T1000 (cell line): Measurements from ENCODE around the gene HOMER2.

Source experiments
- DNase-seq: peaks from one replicate; lab custom pipeline; 2025; ENCODE audit warnings: mixed read lengths; lab: John Stamatoyannopoulos, UW

The HOMER2 gene

DNA sequence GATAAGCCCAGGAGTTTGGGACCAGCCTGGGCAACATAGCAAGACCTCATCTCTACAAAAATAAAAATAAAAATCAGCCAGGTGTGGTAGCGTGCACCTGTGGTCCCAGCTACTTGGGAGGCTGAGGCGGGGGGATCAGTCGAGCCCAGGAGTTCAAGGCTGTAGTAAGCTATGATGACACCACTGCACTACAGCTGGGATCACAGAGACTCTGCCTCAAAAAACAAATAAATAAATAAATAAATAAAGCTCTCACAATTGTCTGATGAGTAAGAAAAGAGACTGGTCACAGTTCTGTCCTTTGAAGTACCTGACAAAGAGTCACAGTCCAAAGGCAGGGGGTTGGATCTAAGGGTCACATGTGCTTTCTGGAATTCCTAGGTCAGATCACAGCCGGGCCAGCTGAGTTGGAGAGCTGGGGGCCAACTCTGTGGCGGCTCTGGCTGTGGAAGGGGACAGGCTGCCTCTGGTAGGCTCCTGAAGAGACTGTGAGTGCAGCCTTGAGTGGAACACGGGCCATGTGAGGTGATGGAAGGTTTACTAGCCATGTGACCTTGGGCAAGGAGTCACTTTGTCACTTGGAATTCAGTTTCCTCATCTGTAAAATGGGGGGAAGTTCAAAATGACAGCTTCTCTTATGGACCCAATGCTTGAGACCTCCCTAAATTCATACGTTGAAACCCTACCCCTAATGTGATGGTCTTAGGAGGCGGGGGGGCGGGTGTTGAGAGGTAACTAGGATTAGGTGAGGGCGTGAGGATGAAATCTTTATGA lies 95.9 kb downstream of the HOMER2 start:
- DNase-seq = no peak

DNA sequence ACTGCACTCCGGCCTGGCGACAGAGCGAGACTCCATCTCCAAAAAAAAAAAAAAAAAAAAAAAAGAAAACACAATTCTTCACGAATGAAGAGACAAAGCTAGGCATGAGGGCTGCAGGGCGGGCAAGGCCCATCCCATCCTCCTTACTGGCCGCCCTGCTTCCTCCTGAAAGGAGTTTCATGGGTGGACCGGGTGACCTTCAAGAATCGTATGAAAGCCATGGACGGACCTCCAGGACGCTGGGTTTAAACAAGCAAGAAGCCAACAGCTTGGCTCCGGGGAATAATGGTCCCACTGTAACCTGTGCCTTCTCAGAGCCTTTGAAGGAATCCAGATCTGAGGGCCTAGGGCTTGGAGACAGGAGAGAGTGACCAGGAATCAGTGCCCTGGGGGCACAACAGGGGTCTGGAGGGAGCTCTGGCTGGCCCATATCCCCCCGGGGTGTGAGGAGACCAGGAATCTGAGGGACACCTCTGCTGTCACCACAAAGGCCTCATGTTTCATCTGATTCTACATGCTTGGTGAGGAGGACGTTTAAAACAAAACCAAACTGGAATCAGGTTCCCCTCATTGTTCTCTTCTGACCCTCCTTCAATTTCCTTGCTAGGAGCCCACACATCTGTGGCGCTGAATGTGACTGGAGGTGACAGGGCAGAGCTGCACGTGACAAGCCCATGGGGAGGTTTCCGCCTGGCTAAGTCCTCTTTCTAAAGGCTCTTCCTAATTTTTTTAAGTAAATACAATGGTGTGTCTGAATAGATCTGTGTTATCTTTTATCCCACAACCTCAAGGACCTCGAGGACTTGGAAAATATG lies 97.0 kb downstream of the HOMER2 start:
- DNase-seq = no peak

DNA sequence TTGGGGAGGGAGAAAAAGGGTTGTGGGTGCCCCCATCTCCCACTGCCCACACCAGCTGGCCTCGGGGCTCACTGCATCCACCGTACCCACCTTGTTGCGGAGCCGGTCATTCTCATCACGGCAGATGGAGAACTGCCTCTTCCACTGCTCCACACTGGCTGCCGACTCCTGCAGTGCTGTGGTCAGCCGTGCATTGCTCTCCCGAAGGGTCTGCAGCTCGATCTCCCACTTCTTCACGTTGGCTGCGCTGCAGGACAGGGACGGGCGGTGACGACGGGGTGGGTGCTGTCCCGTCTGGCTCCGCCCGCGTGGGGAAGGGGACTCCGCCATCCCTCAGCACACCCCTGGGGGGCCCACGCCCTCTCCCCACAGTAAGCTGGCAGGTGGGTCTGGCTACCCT lies 98.0 kb downstream of the HOMER2 start:
- no peak for DNase-seq

DNA sequence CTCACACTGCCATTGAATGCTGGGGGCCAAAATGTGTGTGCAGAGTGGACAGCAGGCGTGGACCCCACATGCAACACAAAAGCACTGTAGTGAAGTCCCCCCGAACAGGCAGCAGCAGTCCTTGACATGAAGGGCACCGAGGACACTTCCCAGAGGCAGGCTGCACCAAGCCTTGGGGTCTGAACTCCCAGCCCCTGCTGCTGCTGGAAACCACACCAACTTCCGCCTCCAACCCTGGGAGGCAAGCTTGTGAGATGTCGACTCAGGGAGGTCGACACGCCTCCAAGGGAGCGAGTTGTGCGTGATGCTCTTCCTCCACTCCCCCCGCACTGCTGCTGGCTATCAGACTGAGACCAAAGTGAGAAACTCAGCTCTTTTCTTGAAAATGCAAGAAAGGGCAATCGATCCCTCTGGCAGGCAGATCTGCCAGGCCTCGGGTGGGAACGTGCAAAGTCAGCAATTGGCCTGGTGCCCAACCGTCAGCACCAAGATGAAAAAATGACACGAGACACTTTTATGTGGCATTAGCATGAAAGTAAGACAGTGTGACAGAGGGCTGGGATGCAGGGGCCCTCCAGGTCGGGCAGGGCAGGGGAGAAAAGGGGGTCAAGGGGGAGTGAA lies 99.5 kb downstream of the HOMER2 start:
- no peak for DNase-seq

DNA sequence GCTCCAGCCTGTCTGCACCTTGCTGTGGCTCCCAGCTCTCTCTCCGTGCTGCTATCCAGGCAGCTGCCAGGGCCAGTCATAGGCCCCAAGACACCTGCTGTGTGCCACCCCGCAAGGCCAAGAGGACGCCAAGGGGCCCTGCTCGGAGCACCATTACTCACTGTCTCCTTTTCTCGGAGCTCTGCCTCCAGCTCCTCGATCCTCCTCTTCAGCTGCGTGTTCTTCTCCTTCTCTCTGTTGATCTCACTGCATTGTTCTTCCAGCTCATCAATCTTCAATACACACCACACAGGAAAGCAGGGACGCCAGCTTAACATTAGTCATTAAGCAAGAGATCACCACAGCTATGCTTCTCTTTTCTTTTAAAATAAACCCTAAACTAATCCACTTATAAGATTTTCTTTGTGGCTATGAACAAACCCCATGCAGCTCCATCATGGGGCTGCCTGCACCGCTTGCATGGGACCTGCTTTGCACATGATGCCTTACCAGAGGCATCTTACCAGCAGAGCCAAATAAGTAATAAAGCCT lies 100.5 kb downstream of the HOMER2 start:
- no peak for DNase-seq

DNA sequence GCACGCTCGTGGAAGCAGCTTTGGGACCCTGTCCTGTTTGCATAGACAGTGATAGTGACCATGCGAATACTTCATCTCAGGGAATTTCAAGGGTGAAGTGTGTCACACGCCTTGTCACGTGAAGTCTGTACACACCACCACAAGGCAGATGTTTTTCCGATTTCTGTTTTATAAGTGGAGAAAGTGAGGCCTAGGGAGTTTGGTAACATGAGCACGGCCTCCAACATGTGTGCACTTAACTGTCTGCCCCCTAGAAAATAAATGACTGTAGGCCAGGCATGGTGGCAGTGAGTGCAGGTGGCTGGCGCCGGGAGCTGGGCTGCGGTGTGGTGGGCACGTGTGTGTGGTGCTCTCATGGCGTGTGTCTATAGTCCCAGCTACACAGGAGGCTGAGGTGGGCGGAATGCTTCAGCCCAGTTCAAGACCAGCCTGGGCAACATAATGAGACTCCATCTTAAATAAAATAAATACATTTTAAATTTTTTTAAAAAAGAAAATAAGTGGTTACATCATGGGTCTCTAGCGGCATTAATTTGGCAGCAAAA lies 101.1 kb downstream of the HOMER2 start:
- DNase-seq = no peak

DNA sequence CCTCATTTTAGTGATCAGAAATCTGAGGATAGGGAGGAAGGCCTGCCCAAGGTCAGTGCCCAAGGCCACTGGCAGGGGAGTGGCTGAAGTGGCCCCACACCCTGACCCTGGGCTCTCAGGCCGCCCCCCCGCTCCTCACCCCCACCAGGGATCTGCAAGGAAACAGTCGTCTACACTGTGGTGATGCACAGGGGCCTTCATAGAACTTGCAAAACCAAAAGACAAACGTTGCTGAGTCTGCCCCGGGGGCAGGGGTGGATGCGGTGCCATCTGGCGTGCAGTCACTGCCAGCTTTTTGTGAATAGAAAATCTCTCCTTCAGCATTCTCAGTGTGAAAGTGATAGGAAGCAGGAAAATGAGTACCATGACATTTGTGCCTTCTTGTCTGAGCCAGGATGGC lies 101.8 kb downstream of the HOMER2 start:
- DNase-seq = no peak

DNA sequence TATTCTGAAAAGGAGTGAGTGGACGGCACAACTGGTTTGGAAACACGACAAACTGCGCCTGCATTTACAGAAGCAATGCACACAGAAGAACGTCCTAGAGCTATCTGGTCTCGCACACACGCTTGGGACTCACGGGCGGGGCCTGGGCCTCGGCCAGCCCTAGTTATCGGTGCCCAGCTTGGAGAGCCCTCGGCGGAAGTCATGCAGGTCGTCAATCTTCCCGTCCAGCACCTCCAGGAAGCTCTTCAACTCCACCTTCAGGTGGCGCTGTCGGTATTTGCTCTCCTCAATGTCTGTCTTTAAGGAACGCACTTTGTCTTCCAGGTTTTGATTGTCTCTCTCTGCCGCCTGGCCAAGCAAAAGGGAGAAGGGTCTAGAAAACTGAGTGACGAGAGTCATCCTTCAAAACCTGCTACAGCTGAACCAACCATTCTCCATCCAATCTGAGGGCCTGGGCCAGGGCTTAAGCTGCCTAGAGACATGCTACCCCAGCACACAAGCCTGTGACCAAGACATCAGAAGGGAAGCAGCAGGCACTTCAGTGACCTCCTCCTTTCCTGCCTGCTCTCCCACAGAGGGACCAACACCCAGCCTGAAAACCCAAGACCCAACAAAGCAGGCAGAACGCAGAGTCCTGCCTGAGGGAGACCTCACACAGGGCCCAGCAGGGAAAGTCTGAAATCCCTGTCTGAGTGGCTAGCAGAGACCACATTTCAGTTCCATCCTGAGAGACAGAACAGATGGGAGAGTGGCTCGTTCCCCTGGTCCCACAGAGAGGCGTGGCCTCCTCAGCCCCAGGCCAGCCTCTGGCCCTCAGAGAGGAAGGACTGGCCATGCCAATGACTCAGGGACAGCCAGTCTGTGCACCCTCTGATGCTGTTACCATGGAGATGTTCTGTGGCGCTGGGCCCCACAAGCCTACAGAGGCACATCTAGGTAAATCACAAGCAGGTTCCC lies 102.7 kb downstream of the HOMER2 start:
- no peak for DNase-seq

DNA sequence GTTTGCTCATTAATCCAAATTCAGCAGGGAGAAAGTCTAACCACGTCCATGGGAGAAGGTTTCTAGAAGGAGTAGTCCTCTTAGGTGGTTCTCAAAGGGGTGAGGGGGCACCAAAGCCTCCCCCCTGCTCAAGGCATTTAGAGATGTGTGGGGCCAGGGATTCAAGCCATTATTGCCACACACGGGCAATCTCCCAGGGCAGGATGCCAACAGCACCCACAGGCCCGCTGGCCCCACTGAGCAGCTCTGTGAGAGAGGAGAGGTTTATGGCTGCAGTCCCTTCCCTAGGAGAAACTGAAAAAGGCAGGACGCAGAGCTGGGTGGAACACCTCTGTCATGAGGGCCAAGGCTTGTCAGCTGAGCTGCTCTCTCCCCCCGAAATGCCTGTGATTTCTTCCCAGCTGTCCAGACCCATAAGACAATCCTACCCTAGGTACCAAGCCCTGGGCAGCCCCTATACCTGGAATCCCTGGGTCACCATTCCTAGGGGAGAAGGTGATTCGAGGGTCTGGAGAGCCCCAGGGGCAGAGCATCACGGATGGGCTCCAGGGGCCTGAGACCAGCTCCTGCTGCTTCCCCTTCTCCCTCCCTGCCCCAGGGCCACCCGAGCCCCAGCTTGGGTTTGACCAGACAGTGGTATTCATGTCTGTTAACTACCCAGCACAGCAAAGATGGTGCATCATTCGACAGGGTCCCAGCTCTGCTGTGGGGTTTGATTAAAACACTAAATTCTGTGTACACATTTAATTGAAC lies 104.1 kb downstream of the HOMER2 start:
- DNase-seq = no peak

DNA sequence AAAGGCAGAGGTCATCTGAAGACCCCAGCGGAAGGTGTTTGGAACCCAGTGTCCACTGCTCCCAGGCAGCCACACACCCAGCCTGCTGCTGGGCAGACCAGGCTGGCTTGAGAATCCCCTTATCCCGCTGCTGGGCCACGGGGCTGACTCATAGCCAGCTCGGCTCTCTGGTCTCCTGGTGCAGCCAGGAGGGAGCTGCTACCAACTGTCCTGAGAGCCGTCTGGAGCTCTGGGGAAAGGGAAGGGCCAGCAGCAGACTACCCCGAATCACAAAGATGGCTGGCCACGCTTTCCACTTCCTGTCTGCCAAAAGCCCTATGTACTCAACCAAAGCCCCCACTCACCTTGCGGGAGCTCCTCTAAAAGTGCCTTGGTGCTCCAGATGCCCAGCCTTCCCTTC lies 104.8 kb downstream of the HOMER2 start:
- DNase-seq = no peak

DNA sequence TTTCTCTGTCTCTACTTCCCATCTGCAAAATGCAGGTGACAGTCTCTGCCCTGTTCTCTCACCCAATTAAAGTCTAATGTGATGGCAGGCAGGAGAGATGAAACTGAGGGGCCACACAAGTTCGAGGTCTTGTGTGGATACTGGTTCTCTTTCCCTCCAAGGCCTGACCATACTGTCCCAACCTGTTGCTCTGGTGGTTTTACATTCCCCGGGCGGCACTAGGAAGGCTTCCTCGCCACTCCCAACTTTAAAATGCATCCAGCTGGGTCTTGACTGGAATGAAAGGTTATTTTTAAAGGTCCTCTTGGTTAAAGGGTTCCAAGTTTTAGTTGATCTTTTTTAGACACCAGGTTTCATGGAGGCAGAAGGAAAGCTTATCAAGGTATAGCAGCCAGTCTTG lies 105.9 kb downstream of the HOMER2 start:
- DNase-seq = no peak

DNA sequence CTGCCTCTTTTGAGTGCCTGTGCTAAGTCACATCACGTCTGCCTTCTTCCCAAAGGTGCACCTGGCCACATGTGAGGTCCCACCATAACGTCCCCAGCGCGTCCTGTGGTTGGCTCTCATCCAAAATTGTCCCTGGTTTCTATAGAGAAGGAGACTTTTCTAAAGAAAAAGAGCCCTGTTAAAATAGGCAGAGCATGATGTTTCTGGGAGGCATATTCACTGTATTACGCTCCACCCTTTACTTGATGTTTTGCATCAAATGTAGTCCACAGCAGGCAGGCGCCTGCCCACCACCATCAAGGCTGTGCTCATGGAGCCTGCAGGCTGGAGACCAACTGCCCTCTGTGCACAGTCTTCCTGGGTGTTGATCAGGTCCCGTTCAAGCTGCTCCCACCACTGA lies 106.8 kb downstream of the HOMER2 start:
- DNase-seq = no peak

DNA sequence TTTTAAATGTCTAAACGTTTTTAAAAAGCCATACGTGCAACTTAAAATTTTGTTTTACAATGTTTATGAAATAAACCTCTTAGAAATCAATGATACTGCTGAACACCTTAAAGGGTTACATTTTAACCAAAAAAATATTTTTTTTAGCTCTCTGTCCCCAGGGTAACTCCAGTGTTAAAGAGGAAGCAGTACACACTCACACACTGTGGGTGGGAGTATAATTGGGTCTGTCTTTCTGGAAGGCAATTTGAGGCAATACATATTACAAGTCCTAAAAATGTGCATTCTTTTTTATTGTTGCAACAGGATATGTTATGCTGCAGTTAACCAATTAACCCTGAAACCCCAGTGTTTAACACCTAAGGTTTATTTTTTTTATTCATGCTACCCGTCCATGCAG lies 109.0 kb downstream of the HOMER2 start:
- no peak for DNase-seq

DNA sequence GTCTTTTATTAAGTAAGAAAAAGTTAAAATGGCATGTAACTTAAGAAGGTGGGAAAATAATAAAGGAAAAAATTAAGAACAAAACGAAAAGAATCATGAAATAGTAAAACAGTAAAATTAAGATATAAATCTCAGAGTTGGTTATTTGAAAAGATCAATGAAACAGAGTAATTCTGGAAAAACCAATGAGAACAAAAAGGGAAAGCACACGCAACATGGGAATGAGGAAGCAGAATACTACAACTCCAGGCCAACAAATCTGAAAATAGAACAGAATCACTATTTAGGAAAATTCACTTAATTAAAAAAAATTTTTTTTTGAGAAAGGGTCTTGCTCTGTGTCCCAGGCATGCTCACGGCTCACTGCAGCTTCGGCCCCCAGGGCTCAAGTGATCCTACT lies 112.4 kb downstream of the HOMER2 start:
- no peak for DNase-seq

DNA sequence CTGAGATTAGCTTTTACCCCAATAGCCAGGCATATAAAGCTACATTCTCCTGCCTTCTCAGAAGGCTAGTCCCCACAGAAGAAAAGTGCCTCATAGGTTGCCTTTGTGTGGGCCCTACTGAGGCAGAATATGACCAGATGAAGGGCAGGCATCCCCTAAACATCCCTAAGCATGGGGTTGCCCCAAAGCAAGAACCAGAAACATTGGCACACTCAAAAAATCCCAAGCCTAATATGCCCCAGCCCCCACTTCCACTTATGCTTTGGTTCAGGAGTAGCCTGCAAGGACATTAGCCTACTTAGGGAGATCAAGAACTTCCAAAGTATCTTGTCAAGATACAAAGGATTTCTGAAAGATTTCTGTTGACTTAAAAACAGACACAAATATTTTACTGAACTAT lies 113.4 kb downstream of the HOMER2 start:
- DNase-seq = no peak

DNA sequence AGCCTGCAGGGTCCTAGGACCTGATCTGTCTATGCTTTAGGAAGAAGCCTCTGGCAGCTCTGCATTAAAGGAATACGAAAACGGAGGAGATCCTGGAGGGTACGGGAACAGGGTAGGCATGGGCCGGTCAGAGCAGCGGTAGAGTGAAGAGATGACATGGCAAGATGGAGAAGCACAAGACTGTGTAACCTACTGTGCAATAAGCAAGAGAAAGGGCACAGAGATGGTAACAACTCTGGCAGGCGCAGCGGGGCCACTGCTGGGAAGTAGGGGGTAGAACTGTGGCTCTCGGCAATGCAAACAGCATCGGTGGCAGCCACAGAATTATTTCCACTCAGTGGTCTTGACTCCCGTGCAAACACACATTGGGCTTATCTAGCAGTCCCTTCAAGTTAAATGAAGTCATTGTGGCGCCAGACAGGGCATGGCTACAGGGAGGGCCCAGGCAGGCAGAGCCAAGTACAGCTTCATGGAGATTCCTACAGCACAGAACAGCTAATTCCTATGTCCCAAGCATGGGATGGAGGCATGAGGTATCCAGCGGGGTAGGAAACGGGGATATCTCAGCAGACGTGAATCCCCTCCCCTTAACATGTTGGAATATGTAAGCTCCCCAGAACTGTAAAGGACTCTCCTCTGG lies 114.3 kb downstream of the HOMER2 start:
- DNase-seq = no peak

DNA sequence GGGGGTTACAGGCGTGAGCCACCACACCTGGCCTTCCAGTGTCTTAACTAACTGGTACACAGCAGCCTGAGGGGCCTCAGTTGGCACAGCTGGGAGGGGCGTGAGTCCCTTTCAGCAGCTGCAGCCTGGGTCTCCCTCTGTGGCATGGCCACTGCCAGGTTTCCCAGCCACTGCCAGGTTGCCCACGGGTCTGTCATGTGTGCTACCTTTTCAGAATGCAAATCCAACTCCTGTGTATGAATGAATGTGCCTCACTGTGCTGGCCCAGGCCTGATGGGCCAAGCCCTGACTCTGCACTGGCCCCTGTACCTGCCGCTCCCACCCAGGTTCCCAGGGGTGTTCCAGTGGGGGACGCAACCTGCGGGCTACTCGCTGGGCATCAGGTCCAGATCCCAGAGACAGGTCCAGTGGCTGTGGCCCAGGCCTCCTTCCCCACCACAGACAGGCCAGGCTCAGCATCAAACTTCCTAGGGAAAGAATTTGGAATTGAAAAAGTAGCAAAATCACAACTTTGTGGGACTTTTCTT lies 117.1 kb downstream of the HOMER2 start:
- DNase-seq = no peak

DNA sequence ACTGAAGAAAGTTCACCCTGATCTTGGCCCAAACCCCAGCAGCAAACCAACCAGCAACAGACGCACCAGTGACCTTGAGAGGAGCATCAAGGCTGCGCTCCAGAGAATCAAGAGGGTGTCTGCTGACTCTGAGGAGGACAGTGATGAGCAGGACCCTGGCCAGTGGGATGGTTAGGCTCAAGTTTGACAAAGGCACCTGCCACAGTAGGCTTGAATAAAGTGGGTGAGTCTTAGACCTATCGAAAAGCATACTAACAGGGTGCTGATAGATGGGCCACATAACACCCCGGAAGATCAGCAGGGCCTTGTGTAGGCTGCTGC lies 119.2 kb downstream of the HOMER2 start:
- DNase-seq = no peak

DNA sequence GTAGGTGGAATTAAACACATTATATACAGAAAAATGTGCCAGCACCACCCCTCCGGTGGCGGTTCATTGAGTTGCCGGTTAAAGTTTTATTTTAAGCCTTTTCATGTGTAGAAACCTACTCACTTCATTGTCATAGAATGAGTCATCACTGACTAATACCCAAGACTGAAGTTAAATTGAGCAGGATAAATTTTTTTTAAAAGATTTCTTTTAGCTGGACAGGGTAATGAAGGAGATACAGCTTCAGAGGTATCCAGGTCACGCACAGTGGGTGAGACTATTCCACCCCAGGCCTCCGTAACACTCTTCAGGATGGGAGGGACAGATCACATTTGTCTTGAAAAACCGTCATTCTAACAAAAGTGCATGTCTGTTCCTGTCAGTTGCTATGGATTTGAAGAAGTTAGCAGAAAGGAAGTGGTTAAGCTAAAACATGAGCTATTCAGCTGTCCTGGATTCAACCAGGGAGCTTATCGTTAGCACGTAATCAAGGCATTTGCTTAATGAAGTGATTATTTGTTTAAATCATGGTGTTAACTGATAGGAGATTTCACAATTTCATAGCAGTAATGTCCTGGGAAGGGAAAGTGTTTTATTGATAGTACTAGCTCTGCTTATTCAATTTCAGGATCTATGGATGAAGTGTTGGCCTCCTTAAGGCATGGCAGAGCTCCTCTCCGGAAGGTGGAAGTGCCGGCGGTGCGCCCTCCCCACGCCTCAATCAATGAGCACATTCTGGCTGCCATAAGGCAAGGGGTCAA lies 119.7 kb downstream of the HOMER2 start:
- DNase-seq = peak; percentile 12
